Ovary (tissue), 9 donors: ENCODE results near the gene TAF4. TPM values are rescaled to one million over a fixed set of nuclear protein-coding genes. Genes with fewer than 3 reads are reported as not detected.

ENCODE experiments used
- DNase-seq, 5 donors: peaks; one replicate each; pipeline ENCODE4 v3.0.0-alpha.2; 2019 to 2020
- H3K27ac ChIP-seq, 2 donors: fragments of 200-600 bp; one replicate each; pipeline versions ENCODE4 v1.5.1 to v1.8.0; 2019 to 2022
- H3K27me3 ChIP-seq: fragments of 200-600 bp; one replicate; pipeline ENCODE4 v1.8.0; 2022
- H3K36me3 ChIP-seq: fragments of 200-600 bp; sonication (generic); one replicate; pipeline ENCODE4 v1.5.1; 2019
- H3K4me1 ChIP-seq: one replicate; pipeline ENCODE4 v1.8.1; 2013; ENCODE audit warnings: mild to moderate bottlenecking, moderate library complexity; ENCODE audit not compliant: insufficient read depth
- H3K4me3 ChIP-seq: fragments of 200-600 bp; sonication (generic); one replicate; pipeline ENCODE4 v1.5.1; 2017
- H3K9me3 ChIP-seq, 2 donors: fragments of 200-600 bp in 1 of 2; sonication (generic) in 1 of 2; one replicate each; pipeline versions ENCODE4 v1.5.1 to v1.8.1; 2013 to 2019; ENCODE audit warnings: mild to moderate bottlenecking in 1 of 2, moderate library complexity in 1 of 2
- CTCF ChIP-seq, 3 donors: fragments of 450-650 bp in 2 of 3; fragments of 200-600 bp in 1 of 3; IDR thresholded peaks; one replicate each; pipeline versions ENCODE4 v1.5.1 to v1.8.0; 2016 to 2022; ENCODE audit warnings: antibody characterized with exemption in 3 of 3, mild to moderate bottlenecking in 1 of 3
- EP300 ChIP-seq: sonication (generic); formaldehyde crosslinking; IDR thresholded peaks from one replicate; pipeline ENCODE4 v1.6.1; 2017; ENCODE audit warnings: antibody characterized with exemption
- POLR2A ChIP-seq: fragments of 450-650 bp; IDR thresholded peaks from one replicate; pipeline ENCODE4 v1.6.1; 2017; ENCODE audit warnings: antibody characterized with exemption, mild to moderate bottlenecking, moderate library complexity
- WGBS, 3 donors: extraction: QIAGEN DNeasy Blood & Tissue Kit in 1 of 3; methylation state at CpG; one replicate each; pipeline versions ENCODE4 v1.1.5 to v1.1.7; 2013 to 2017; 5-methylcytosine and 5-hydroxymethylcytosine counted together
- intact Hi-C, 4 donors: fragments of 100-400 bp; cut with DNase I; formaldehyde crosslinking; loops; one replicate each; pipeline versions ENCODE4 v1.11.0 to v1.15.1; 2022 to 2023
- polyA plus RNA-seq, 2 donors: library from polyadenylated mRNA; stranded (reverse); fragments of 200-250 nt in 1 of 2; fragments of 350-450 nt in 1 of 2; fragmentation: Illumina TruSeq in 1 of 2; extraction: RNeasy Lipid Tissue Mini Kit (QIAGEN cat#74804) in 1 of 2; gene quantifications; one replicate each; pipeline ENCODE4 v1.2.3, GENCODE V29; 2013 to 2014
- total RNA-seq, 7 donors: library from RNA; depleted of rRNA in 2 of 7; stranded (reverse); fragments of >200 nt in 2 of 7; fragmentation: NEBNext Ultra II Directional in 3 of 7; extraction: Animal tissue kit (Norgen Biotek cat#: 25700) in 3 of 7; gene quantifications; one replicate each; pipeline versions ENCODE4 v1.1.0 to v1.2.4, GENCODE V29; 2016 to 2023
- donor health status: DM: no; HTN: no; CAD: no; lungs with moderate emphysema.
- donor health status: DM: no; HTN: no; CAD: no.
- donor health status: Bipolar disorder and iron deficiency.
- donor health status: DM: yes; HTN: yes; CAD: no.
- donor health status: DM: no; HTN: no; CAD: no.
- donor health status: DM: yes; HTN: yes; CAD: no.

Gene TAF4
- total and polyA plus RNA-seq, 9 donors, result 9.3 to 34.7 (median 19.8) TPM

GRCh38 chr20:61969806-61970205 lies 95.9 kb downstream of the TAF4 start:
- H3K4me1 ChIP-seq, result peaks cover 4% of the 10 kb centered on the region
- 88 to 92% (median 92%) methylated on average over 16 to 27 of the region's 27 CpGs for WGBS, 3 donors
- intact Hi-C loops, result no loop called here

GRCh38 chr20:61968932-61969331 lies 96.7 kb downstream of the TAF4 start:
- no peaks in the 10 kb centered on the region for H3K9me3 ChIP-seq
- no peak overlapping the region for H3K27ac ChIP-seq
- no peaks in the 10 kb centered on the region for H3K36me3 ChIP-seq
- H3K27me3 ChIP-seq, result no peaks in the 10 kb centered on the region
- no peak for DNase-seq
- 85 to 90% (median 85%) methylated on average over 11 of the region's 11 CpGs for WGBS, 3 donors
- no peak for TF ChIP-seq CTCF (IDR thresholded peaks at IDR 0.05)
- TF ChIP-seq POLR2A, result no peak
- intact Hi-C loops, result no loop called here
- no peak overlapping the region for H3K4me3 ChIP-seq
- H3K4me1 ChIP-seq, result peaks cover 6% of the 10 kb centered on the region

More at GRCh38 chr20:61969806-61970205, 95.9 kb downstream of the TAF4 start:
- no peaks in the 10 kb centered on the region for H3K27me3 ChIP-seq
- no peak overlapping the region for H3K27ac ChIP-seq
- TF ChIP-seq EP300, result no peak
- no peak for TF ChIP-seq CTCF (IDR thresholded peaks at IDR 0.05)
- TF ChIP-seq POLR2A, result no peak
- no peak for DNase-seq
- no peak overlapping the region for H3K4me3 ChIP-seq
- no peaks in the 10 kb centered on the region for H3K9me3 ChIP-seq
- H3K36me3 ChIP-seq, result no peaks in the 10 kb centered on the region

GRCh38 chr20:61968036-61968810 lies 97.5 kb downstream of the TAF4 start:
- Histone ChIP-seq H3K4me3 (no peak overlapping the region), H3K36me3 (no peaks in the 10 kb centered on the region), H3K27ac (no peak overlapping the region), H3K4me1 (peaks cover 6% of the 10 kb centered on the region), H3K9me3 (no peaks in the 10 kb centered on the region), H3K27me3 (no peaks in the 10 kb centered on the region)
- intact Hi-C loops, result no loop called here
- TF ChIP-seq CTCF (IDR thresholded peaks at IDR 0.05) (no peak), POLR2A (no peak), EP300 (no peak)
- 72 to 80% (median 79%) methylated on average over 22 of the region's 22 CpGs for WGBS, 3 donors
- DNase-seq, result no peak

GRCh38 chr20:61967300-61967699 lies 98.4 kb downstream of the TAF4 start:
- no peaks in the 10 kb centered on the region for H3K27me3 ChIP-seq
- WGBS, 3 donors, result 59 to 68% (median 62%) methylated on average over 7 of the region's 7 CpGs
- no peak for DNase-seq

More at GRCh38 chr20:61967300-61967699, 98.4 kb downstream of the TAF4 start:
- Histone ChIP-seq H3K9me3 (no peaks in the 10 kb centered on the region), H3K4me3 (no peak overlapping the region), H3K36me3 (no peaks in the 10 kb centered on the region), H3K27ac (no peak overlapping the region), H3K4me1 (peaks cover 8% of the 10 kb centered on the region)
- intact Hi-C loops, result no loop called here
- no peak for TF ChIP-seq POLR2A
- TF ChIP-seq CTCF (IDR thresholded peaks at IDR 0.05), result no peak
- TF ChIP-seq EP300, result no peak
